Hepatocyte (in vitro differentiated cells): ENCODE measurements around the gene CABYR. TPM values are rescaled to one million over a fixed set of nuclear protein-coding genes. Genes with fewer than 3 reads are reported as not detected.

Source experiments
- DNase-seq: peaks from one replicate; pipeline ENCODE4 v3.0.0-alpha.2; 2016; ENCODE audit warnings: low spot score
- H2AFZ ChIP-seq: fragments of 200-600 bp; sonication (generic); 2 replicates; pipeline ENCODE4 v1.6.0; 2016; ENCODE audit warnings: antibody characterized with exemption, mild to moderate bottlenecking
- H3K27ac ChIP-seq: fragments of 200-600 bp; sonication (generic); 2 replicates; pipeline ENCODE4 v1.5.1; 2016; ENCODE audit warnings: mild to moderate bottlenecking
- H3K27me3 ChIP-seq: fragments of 200-600 bp; sonication (generic); 2 replicates; pipeline ENCODE4 v1.6.1; 2016
- H3K36me3 ChIP-seq: fragments of 200-600 bp; sonication (generic); replicated peaks from 2 replicates; pipeline ENCODE4 v1.5.1; 2016; ENCODE audit warnings: low read depth; ENCODE audit not compliant: insufficient read depth
- H3K4me1 ChIP-seq: fragments of 200-600 bp; sonication (generic); 2 replicates; pipeline ENCODE4 v1.5.1; 2016; ENCODE audit warnings: mild to moderate bottlenecking, moderate library complexity; ENCODE audit not compliant: insufficient read depth
- H3K4me2 ChIP-seq: fragments of 200-600 bp; sonication (generic); 2 replicates; pipeline ENCODE4 v1.6.0; 2016
- H3K4me3 ChIP-seq: fragments of 200-600 bp; sonication (generic); 2 replicates; pipeline ENCODE4 v1.5.1; 2016; ENCODE audit warnings: mild to moderate bottlenecking
- H3K79me2 ChIP-seq: fragments of 200-600 bp; sonication (generic); 2 replicates; pipeline ENCODE4 v1.6.0; 2017; ENCODE audit warnings: mild to moderate bottlenecking
- H3K9me2 ChIP-seq: fragments of 200-600 bp; sonication (generic); replicated peaks from 2 replicates; pipeline ENCODE4 v1.6.0; 2017; ENCODE audit warnings: mild to moderate bottlenecking; ENCODE audit not compliant: insufficient read depth
- H3K9me3 ChIP-seq: fragments of 200-600 bp; sonication (generic); 2 replicates; pipeline ENCODE4 v1.5.1; 2016; ENCODE audit warnings: low read depth, mild to moderate bottlenecking
- H4K20me1 ChIP-seq: fragments of 200-600 bp; sonication (generic); 2 replicates; pipeline ENCODE4 v1.6.0; 2016; ENCODE audit warnings: mild to moderate bottlenecking; ENCODE audit not compliant: insufficient read depth, poor library complexity, severe bottlenecking
- EZH2 ChIP-seq: fragments of 200-600 bp; sonication (generic); IDR thresholded peaks from 2 replicates; pipeline ENCODE4 v1.6.1; 2016; ENCODE audit warnings: antibody characterized with exemption, mild to moderate bottlenecking, borderline replicate concordance
- EZH2phosphoT487 ChIP-seq: fragments of 200-600 bp; sonication (generic); IDR thresholded peaks from one replicate; pipeline ENCODE4 v1.6.1; 2018; ENCODE audit warnings: antibody characterized with exemption, mild to moderate bottlenecking, low read depth, moderate library complexity; ENCODE audit not compliant: unreplicated experiment, severe bottlenecking
- WGBS: methylation state at CpG from one replicate; pipeline ENCODE4 v1.1.6; 2016; ENCODE audit warnings: low lambda C conversion rate; ENCODE audit errors: missing lambda C conversion rate; 5-methylcytosine and 5-hydroxymethylcytosine counted together
- polyA plus RNA-seq: library from polyadenylated mRNA; unstranded; fragments of >200 nt; fragmentation: Nextera tagmentation; extraction: Ambion mirVana; gene quantifications from 2 replicates; pipeline ENCODE4 v1.2.1, GENCODE V29; 2016
- small RNA-seq: library from RNA; depleted of rRNA; stranded (forward); fragments of <200 nt; gene quantifications from one replicate; pipeline ENCODE3, GENCODE V24; 2014
- total RNA-seq: library from RNA; depleted of rRNA; stranded (reverse); fragments of >200 nt; gene quantifications from 2 replicates; pipeline ENCODE4 v1.2.3, GENCODE V29; 2014
- TF ChIP-seq, protein P1 (sequence below): fragments of 200-600 bp; sonication (generic); IDR thresholded peaks from 2 replicates; pipeline ENCODE4 v1.5.1; 2016; ENCODE audit warnings: antibody characterized with exemption, mild to moderate bottlenecking; ENCODE audit not compliant: poor library complexity

CABYR gene
- total and polyA plus RNA-seq, 2 experiments from 2014 or later, result 3.6 to 5.3 TPM

DNA sequence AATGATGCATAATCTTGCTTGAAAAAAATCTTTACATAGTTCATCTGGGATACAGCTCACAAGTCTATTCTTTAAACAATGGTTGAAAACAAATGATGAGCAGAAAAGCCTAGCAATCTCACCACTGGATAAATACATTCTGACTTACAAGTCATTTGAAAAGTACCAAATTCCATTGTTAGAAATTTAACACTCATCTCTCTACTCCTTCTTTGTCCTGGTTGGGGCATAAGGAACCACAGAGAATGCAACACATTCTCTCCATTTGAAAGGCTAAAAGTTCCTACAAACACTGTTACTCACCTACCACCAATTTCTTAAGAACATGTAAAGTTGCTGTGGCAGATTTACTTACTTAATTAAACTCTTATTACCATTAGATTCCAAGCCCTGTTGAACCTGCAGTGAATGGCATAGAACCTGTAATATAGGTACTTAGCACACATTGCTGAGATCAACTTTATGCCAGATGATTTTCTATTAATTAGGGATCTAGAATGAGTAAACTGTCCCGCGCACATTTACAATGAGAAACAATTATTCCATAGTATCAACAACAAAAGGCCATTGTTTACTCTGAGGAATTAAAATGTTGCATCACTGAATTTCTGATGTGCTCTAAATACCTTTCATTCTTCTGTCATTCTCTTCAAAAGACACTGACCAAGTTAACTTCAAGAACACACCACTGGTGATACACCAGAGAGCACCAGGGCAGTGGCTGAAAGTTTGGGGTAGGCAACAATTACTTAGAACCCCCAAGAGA, 69.6 kb downstream of the CABYR start:
- no peaks in the 10 kb centered on the region for H3K36me3 ChIP-seq

DNA sequence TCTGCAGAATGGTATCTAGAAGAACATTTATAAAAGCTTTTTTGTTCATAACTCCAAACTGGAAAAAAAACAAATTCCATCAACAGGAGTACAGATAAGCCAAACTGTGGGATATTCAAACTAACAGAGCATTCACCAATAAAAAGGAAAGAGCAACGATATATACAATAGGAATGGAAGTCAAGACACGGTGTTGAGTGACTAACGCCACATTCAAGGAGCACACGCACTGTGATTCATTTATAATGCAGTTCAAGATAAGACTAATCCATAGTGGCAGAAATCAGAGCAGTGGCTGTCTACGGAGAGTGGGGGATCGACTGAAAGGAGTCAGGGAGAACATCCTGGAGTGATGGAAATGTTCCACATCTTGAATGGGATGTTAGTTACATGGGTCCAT, 70.7 kb downstream of the CABYR start:
- H3K4me1 ChIP-seq, result peaks cover 7% of the 10 kb centered on the region
- H3K36me3 ChIP-seq, result no peaks in the 10 kb centered on the region
- no peak overlapping the region for H2AFZ ChIP-seq
- H3K27ac ChIP-seq, result no peak overlapping the region
- H3K4me3 ChIP-seq, result no peak overlapping the region
- TF ChIP-seq EZH2phosphoT487 (no peak), EZH2 (no peak)
- TF ChIP-seq, protein P1, sequence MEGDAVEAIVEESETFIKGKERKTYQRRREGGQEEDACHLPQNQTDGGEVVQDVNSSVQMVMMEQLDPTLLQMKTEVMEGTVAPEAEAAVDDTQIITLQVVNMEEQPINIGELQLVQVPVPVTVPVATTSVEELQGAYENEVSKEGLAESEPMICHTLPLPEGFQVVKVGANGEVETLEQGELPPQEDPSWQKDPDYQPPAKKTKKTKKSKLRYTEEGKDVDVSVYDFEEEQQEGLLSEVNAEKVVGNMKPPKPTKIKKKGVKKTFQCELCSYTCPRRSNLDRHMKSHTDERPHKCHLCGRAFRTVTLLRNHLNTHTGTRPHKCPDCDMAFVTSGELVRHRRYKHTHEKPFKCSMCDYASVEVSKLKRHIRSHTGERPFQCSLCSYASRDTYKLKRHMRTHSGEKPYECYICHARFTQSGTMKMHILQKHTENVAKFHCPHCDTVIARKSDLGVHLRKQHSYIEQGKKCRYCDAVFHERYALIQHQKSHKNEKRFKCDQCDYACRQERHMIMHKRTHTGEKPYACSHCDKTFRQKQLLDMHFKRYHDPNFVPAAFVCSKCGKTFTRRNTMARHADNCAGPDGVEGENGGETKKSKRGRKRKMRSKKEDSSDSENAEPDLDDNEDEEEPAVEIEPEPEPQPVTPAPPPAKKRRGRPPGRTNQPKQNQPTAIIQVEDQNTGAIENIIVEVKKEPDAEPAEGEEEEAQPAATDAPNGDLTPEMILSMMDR, result no peak
- H3K9me3 ChIP-seq, result no peaks in the 10 kb centered on the region
- no peaks in the 10 kb centered on the region for H3K27me3 ChIP-seq
- H4K20me1 ChIP-seq, result no peaks in the 10 kb centered on the region
- no peak for DNase-seq
- no peak overlapping the region for H3K4me2 ChIP-seq
- 49% methylated on average over 6 of the region's 6 CpGs for WGBS
- H3K79me2 ChIP-seq, result no peaks in the 10 kb centered on the region
- no peaks in the 10 kb centered on the region for H3K9me2 ChIP-seq

More for the DNA sequence above, 69.6 kb downstream of the CABYR start:
- no peak for DNase-seq
- TF ChIP-seq EZH2 (no peak), EZH2phosphoT487 (no peak)
- TF ChIP-seq, protein P1, result no peak
- no peak overlapping the region for H3K4me2 ChIP-seq
- H3K4me3 ChIP-seq, result no peak overlapping the region
- H3K27me3 ChIP-seq, result no peaks in the 10 kb centered on the region
- H3K79me2 ChIP-seq, result no peaks in the 10 kb centered on the region
- H3K9me2 ChIP-seq, result no peaks in the 10 kb centered on the region
- no peaks in the 10 kb centered on the region for H4K20me1 ChIP-seq
- no peaks in the 10 kb centered on the region for H3K4me1 ChIP-seq
- no peak overlapping the region for H2AFZ ChIP-seq
- no peaks in the 10 kb centered on the region for H3K9me3 ChIP-seq
- H3K27ac ChIP-seq, result no peak overlapping the region
- 34% methylated on average over 2 of the region's 2 CpGs for WGBS

Small RNA genes within 50 kb of the gene (small RNA-seq; reads per million reads assigned to genes)
- gene RF00017 (not detected), gene RNA5SP452 (0.37 reads per million, percentile 20 among the genes with 10 or more reads in this experiment), gene RNU5A-6P (0.53 reads per million, percentile 42 among the genes with 10 or more reads in this experiment)

Other genes starting within 250 kb of the CABYR start
- 36.7 and 41.6 TPM in 2 replicates for gene TTC39C, start 124.3 kb upstream of the CABYR start, total RNA-seq
- 17.2 and 23.9 TPM in 2 replicates for gene TTC39C, start 124.3 kb upstream of the CABYR start, polyA plus RNA-seq